Peyer's patch (tissue), 4 donors: ENCODE results near the gene TTC39B.

Experiments used
- POLR2A ChIP-seq, 2 donors: fragments of 450-650 bp; IDR thresholded peaks; one replicate each; pipeline ENCODE4 v1.5.1; 2017; ENCODE audit warnings: antibody characterized with exemption in 2 of 2, mild to moderate bottlenecking in 2 of 2, moderate library complexity in 2 of 2
- TF ChIP-seq, protein P1 (sequence below), 6 experiments: fragments of 450-650 bp in 4 of 6; fragments of 200-600 bp in 2 of 6; sonication (generic) in 1 of 6; IDR thresholded peaks; one replicate each; pipeline ENCODE4 v1.5.1; 2017 to 2019; ENCODE audit warnings: antibody characterized with exemption in 6 of 6, mild to moderate bottlenecking in 3 of 6, moderate library complexity in 1 of 6

DNA sequence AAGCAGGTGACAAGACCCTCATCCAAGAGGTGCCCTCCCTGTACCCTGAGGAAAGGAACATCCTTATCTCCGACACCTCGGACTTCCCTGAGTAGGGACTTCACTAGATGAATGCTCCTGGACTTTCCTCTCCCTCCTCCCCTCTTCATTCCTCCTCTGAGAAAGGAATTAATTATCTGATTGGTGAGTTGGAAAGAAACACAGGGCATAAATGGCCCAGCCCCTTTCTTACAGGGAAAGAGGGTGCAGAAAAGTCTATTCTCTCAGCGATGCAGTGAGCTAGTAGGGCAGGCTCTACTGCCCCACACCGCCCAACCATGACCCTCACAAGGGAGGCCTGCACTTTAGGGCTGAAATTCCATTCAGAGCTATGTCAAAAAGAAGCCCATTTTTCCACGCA, 87.5 kb downstream of the TTC39B start:
- TF ChIP-seq, protein P1, sequence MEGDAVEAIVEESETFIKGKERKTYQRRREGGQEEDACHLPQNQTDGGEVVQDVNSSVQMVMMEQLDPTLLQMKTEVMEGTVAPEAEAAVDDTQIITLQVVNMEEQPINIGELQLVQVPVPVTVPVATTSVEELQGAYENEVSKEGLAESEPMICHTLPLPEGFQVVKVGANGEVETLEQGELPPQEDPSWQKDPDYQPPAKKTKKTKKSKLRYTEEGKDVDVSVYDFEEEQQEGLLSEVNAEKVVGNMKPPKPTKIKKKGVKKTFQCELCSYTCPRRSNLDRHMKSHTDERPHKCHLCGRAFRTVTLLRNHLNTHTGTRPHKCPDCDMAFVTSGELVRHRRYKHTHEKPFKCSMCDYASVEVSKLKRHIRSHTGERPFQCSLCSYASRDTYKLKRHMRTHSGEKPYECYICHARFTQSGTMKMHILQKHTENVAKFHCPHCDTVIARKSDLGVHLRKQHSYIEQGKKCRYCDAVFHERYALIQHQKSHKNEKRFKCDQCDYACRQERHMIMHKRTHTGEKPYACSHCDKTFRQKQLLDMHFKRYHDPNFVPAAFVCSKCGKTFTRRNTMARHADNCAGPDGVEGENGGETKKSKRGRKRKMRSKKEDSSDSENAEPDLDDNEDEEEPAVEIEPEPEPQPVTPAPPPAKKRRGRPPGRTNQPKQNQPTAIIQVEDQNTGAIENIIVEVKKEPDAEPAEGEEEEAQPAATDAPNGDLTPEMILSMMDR (IDR thresholded peaks at IDR 0.05), result no peak
- no peak for TF ChIP-seq POLR2A (IDR thresholded peaks at IDR 0.05)
